GM23338 (cell line): ENCODE data around the gene TOM1L1. TPM values are rescaled to one million over a fixed set of nuclear protein-coding genes. Genes with fewer than 3 reads are reported as not detected.

ENCODE experiments used
- ATAC-seq: fragments of 200-7000 bp; cut with Tn5 transposase; 3 replicates; pipeline ENCODE4 v1.9.1; 2020
- DNase-seq: peaks from one replicate; pipeline ENCODE4 v3.0.0-alpha.2; 2015; ENCODE audit warnings: low spot score
- H2AFZ ChIP-seq: fragments of 200-600 bp; sonication (generic); 2 replicates; pipeline ENCODE4 v1.8.0; 2016; ENCODE audit warnings: antibody characterized with exemption, mild to moderate bottlenecking, moderate library complexity
- H3F3A ChIP-seq: fragments of 200-600 bp; sonication (generic); replicated peaks from 2 replicates; pipeline ENCODE4 v1.8.0; 2017; ENCODE audit warnings: antibody characterized with exemption, mixed run types, low read depth
- H3K27ac ChIP-seq: fragments of 200-600 bp; sonication (generic); 2 replicates; pipeline ENCODE4 v1.6.1; 2016; ENCODE audit warnings: low read depth
- H3K27me3 ChIP-seq: fragments of 200-600 bp; sonication (generic); 2 replicates; pipeline ENCODE4 v1.8.0; 2016; ENCODE audit warnings: mild to moderate bottlenecking, mixed run types, moderate library complexity; ENCODE audit not compliant: insufficient read depth
- H3K36me3 ChIP-seq: fragments of 200-600 bp; sonication (generic); 2 replicates; pipeline ENCODE4 v1.8.0; 2016; ENCODE audit warnings: mild to moderate bottlenecking; ENCODE audit not compliant: insufficient read depth
- H3K4me1 ChIP-seq: fragments of 200-600 bp; sonication (generic); 2 replicates; pipeline ENCODE4 v1.8.0; 2016; ENCODE audit warnings: mild to moderate bottlenecking, moderate library complexity; ENCODE audit not compliant: insufficient read depth
- H3K4me2 ChIP-seq: fragments of 200-600 bp; sonication (generic); 2 replicates; pipeline ENCODE4 v1.7.1; 2017; ENCODE audit warnings: mixed run types
- H3K4me3 ChIP-seq: fragments of 200-600 bp; sonication (generic); 2 replicates; pipeline ENCODE4 v1.6.1; 2016; ENCODE audit warnings: mixed run types
- H3K79me2 ChIP-seq: fragments of 200-600 bp; sonication (generic); replicated peaks from 2 replicates; pipeline ENCODE4 v1.8.0; 2017; ENCODE audit warnings: mild to moderate bottlenecking; ENCODE audit not compliant: insufficient read depth
- H3K9me2 ChIP-seq: fragments of 200-600 bp; sonication (generic); 2 replicates; pipeline ENCODE4 v1.8.0; 2017; ENCODE audit not compliant: insufficient read depth
- H4K20me1 ChIP-seq: fragments of 200-600 bp; sonication (generic); replicated peaks from 2 replicates; pipeline ENCODE4 v1.8.0; 2017; ENCODE audit warnings: mild to moderate bottlenecking; ENCODE audit not compliant: insufficient read depth
- H3K27ac Mint-ChIP-seq: 2 replicates; pipeline ENCODE4 v1.8.0; 2020; ENCODE audit warnings: inconsistent platforms, mild to moderate bottlenecking, moderate library complexity, mixed read lengths
- H3K27me3 Mint-ChIP-seq: 3 replicates; pipeline ENCODE4 v1.8.0; 2022; ENCODE audit warnings: low read depth, mild to moderate bottlenecking, moderate library complexity, mixed read lengths, inconsistent platforms; ENCODE audit not compliant: insufficient read depth, poor library complexity
- H3K36me3 Mint-ChIP-seq: 3 replicates; pipeline ENCODE4 v1.8.0; 2021; ENCODE audit warnings: low read depth, mild to moderate bottlenecking, inconsistent platforms, moderate library complexity, mixed read lengths
- H3K4me1 Mint-ChIP-seq: 3 replicates; pipeline ENCODE4 v1.8.0; 2020; ENCODE audit warnings: mild to moderate bottlenecking, inconsistent platforms, mixed read lengths
- H3K4me3 Mint-ChIP-seq: 3 replicates; pipeline ENCODE4 v1.8.0; 2021; ENCODE audit warnings: moderate library complexity, mild to moderate bottlenecking, inconsistent platforms, mixed read lengths
- H3K9me3 Mint-ChIP-seq: 3 replicates; pipeline ENCODE4 v1.8.0; 2020; ENCODE audit warnings: moderate library complexity, mild to moderate bottlenecking, inconsistent platforms, mixed read lengths
- CREB1 ChIP-seq: fragments of 250-450 bp; sonication (Bioruptor Pico); IDR thresholded peaks from 2 replicates; pipeline ENCODE4 v1.5.0; 2020; ENCODE audit warnings: low read depth, mild to moderate bottlenecking, moderate library complexity
- CTCF ChIP-seq, 2 experiments: fragments of 200-600 bp in 1 of 2; sonication (generic) in 1 of 2; conservative IDR thresholded peaks; 2 replicates each; pipeline versions ENCODE4 v1.5.1 to v1.6.1; 2016 to 2017; ENCODE audit warnings: antibody characterized with exemption in 2 of 2, low read depth in 2 of 2, mild to moderate bottlenecking in 2 of 2, moderate library complexity in 1 of 2
- ETS1 ChIP-seq: IDR thresholded peaks from 2 replicates; pipeline ENCODE4 v1.6.1; 2016; ENCODE audit warnings: antibody characterized with exemption
- EZH2 ChIP-seq: fragments of 200-600 bp; sonication (generic); IDR thresholded peaks from one replicate; pipeline ENCODE4 v1.8.0; 2017; ENCODE audit warnings: antibody characterized with exemption, mild to moderate bottlenecking, low read depth; ENCODE audit not compliant: unreplicated experiment
- JUNB ChIP-seq: IDR thresholded peaks from one replicate; pipeline ENCODE4 v1.6.1; 2016; ENCODE audit warnings: antibody characterized with exemption; ENCODE audit not compliant: unreplicated experiment
- POLR2AphosphoS5 ChIP-seq: IDR thresholded peaks from 2 replicates; pipeline ENCODE4 v1.6.1; 2016; ENCODE audit warnings: antibody characterized with exemption, low read depth
- REST ChIP-seq: IDR thresholded peaks from one replicate; pipeline ENCODE4 v1.6.1; 2018; ENCODE audit warnings: antibody characterized with exemption; ENCODE audit not compliant: unreplicated experiment
- ZNF114 ChIP-seq: fragments of 250-450 bp; sonication (Bioruptor Pico); IDR thresholded peaks from 2 replicates; pipeline ENCODE4 v1.5.0; 2020; ENCODE audit warnings: mild to moderate bottlenecking, moderate library complexity
- ZNF331 ChIP-seq: fragments of 250-450 bp; sonication (Bioruptor Pico); IDR thresholded peaks from 2 replicates; pipeline ENCODE4 v1.5.0; 2020; ENCODE audit warnings: low read depth, mild to moderate bottlenecking, moderate library complexity
- ZNF462 ChIP-seq: fragments of 250-450 bp; sonication (Bioruptor Pico); IDR thresholded peaks from 2 replicates; pipeline ENCODE4 v1.5.0; 2020; ENCODE audit warnings: mild to moderate bottlenecking, moderate library complexity
- polyA plus RNA-seq: library from polyadenylated mRNA; unstranded; fragments of >200 nt; fragmentation: Nextera tagmentation; extraction: Ambion mirVana; gene quantifications from 2 replicates; pipeline ENCODE4 v1.2.1, GENCODE V29; 2016
- total RNA-seq: library from RNA; depleted of rRNA; stranded (reverse); fragments of >200 nt; shearing (Covaris generic); gene quantifications from 2 replicates; pipeline ENCODE4 v1.2.3, GENCODE V29; 2014

Gene TOM1L1
- total and polyA plus RNA-seq, 2 experiments from 2014 or later, result 46.8 to 58.0 TPM

GRCh38 chr17:54907376-54907775 lies 6.7 kb downstream of the TOM1L1 start:
- no peak overlapping the region for H2AFZ ChIP-seq
- ATAC-seq, result no peak
- no peak overlapping the region for H3K27ac ChIP-seq
- H3K79me2 ChIP-seq, result no peaks in the 10 kb centered on the region; the same call in none of the 2 replicates
- peaks cover 30% of the 10 kb centered on the region for H3K4me1 Mint-ChIP-seq
- H3K27me3 ChIP-seq, result no peaks in the 10 kb centered on the region
- peaks cover 19% of the 10 kb centered on the region for H3K4me1 ChIP-seq
- H3K4me3 ChIP-seq, result no peak overlapping the region
- H3K4me3 Mint-ChIP-seq, result no peak overlapping the region
- no peak for DNase-seq
- H3K9me3 Mint-ChIP-seq, result no peaks in the 10 kb centered on the region
- TF ChIP-seq ZNF462, result no peak
- TF ChIP-seq EZH2, result no peak
- no peak for TF ChIP-seq CREB1 (CRISPR knock-in tag)
- no peak for TF ChIP-seq JUNB
- TF ChIP-seq POLR2AphosphoS5, result no peak
- H3K27me3 Mint-ChIP-seq, result peaks cover 2% of the 10 kb centered on the region
- H3K36me3 ChIP-seq, result peaks cover 44% of the 10 kb centered on the region; the same call in 1 of the 2 replicates
- H3F3A ChIP-seq, result no peaks in the 10 kb centered on the region
- H3K27ac Mint-ChIP-seq, result no peak overlapping the region
- peaks cover 25% of the 10 kb centered on the region for H4K20me1 ChIP-seq
- peak overlapping the region; percentile 1; the same call in 1 of the 2 replicates for H3K4me2 ChIP-seq
- H3K36me3 Mint-ChIP-seq, result peaks cover 29% of the 10 kb centered on the region
- no peaks in the 10 kb centered on the region for H3K9me2 ChIP-seq

- Mint-ChIP-seq H3K36me3 (peaks cover 49% of the 10 kb centered on the region), H3K27ac (no peak overlapping the region), H3K4me1 (peaks cover 28% of the 10 kb centered on the region), H3K9me3 (no peaks in the 10 kb centered on the region), H3K4me3 (no peak overlapping the region), H3K27me3 (no peaks in the 10 kb centered on the region)
- Histone ChIP-seq H3K27me3 (no peaks in the 10 kb centered on the region), H3F3A (no peaks in the 10 kb centered on the region), H3K79me2 (no peaks in the 10 kb centered on the region; the same call in none of the 2 replicates), H3K36me3 (peaks cover 59% of the 10 kb centered on the region), H3K4me2 (no peak overlapping the region), H4K20me1 (peaks cover 28% of the 10 kb centered on the region), H3K4me1 (peaks cover 19% of the 10 kb centered on the region), H3K9me2 (no peaks in the 10 kb centered on the region), H2AFZ (no peak overlapping the region), H3K27ac (no peak overlapping the region), H3K4me3 (no peak overlapping the region)
- TF ChIP-seq JUNB (no peak), REST (no peak), CTCF (conservative IDR thresholded peaks at IDR 0.05; ENCODE audit: low read depth in 2 of 2) (no peak), ETS1 (no peak), ZNF114 (CRISPR knock-in tag) (no peak), ZNF331 (CRISPR knock-in tag) (no peak), POLR2AphosphoS5 (no peak)
- DNase-seq (no peak), ATAC-seq (no peak)
Measured at GRCh38 chr17:54909766-54910165, 9.1 kb downstream of the TOM1L1 start.
